GM21786 (cell line): ENCODE data around the gene KIF15.

Experiments used
- ATAC-seq: cut with Tn5 transposase; IDR thresholded peaks from one replicate; pipeline ENCODE4 v1.9.1; 2021; ENCODE audit not compliant: unreplicated experiment

KIF15 gene

GRCh38 chr3:44877333-44877732, 115.7 kb downstream of the KIF15 start:
- no peak for ATAC-seq

- ATAC-seq, result no peak
Measured at GRCh38 chr3:44880284-44880683, 118.7 kb downstream of the KIF15 start.

- ATAC-seq, result no peak
Measured at GRCh38 chr3:44883213-44883955, 121.8 kb downstream of the KIF15 start.

GRCh38 chr3:44883999-44884431, 122.4 kb downstream of the KIF15 start:
- ATAC-seq, result no peak

GRCh38 chr3:44885618-44886017, 124.0 kb downstream of the KIF15 start:
- no peak for ATAC-seq

GRCh38 chr3:44886561-44886960, 125.0 kb downstream of the KIF15 start:
- no peak for ATAC-seq

- no peak for ATAC-seq
Measured at GRCh38 chr3:44887101-44887500, 125.5 kb downstream of the KIF15 start.

- ATAC-seq, result no peak
Measured at GRCh38 chr3:44890258-44890657, 128.7 kb downstream of the KIF15 start.

- ATAC-seq, result no peak
Measured at GRCh38 chr3:44890852-44891251, 129.3 kb downstream of the KIF15 start.

- no peak for ATAC-seq
Measured at GRCh38 chr3:44892689-44893088, 131.1 kb downstream of the KIF15 start.

- no peak for ATAC-seq
Measured at GRCh38 chr3:44893097-44893496, 131.5 kb downstream of the KIF15 start.

GRCh38 chr3:44894485-44894884, 132.9 kb downstream of the KIF15 start:
- no peak for ATAC-seq

GRCh38 chr3:44896440-44896839, 134.8 kb downstream of the KIF15 start:
- ATAC-seq, result no peak

- ATAC-seq, result no peak
Measured at GRCh38 chr3:44899683-44900367, 138.2 kb downstream of the KIF15 start.

- no peak for ATAC-seq
Measured at GRCh38 chr3:44902628-44903027, 141.0 kb downstream of the KIF15 start.
